Uterus (tissue), 4 donors: ENCODE measurements around the gene GRM8. TPM values are rescaled to one million over a fixed set of nuclear protein-coding genes. Genes with fewer than 3 reads are reported as not detected.
"Not testable (repeated sequence)": the region's sequence is repeated elsewhere in the genome, so short reads cannot be mapped to it uniquely, and the experiment has no call there.

ENCODE experiments used
- DNase-seq, 2 donors: peaks; one replicate each; pipeline ENCODE4 v3.0.0-alpha.2; 2019 to 2020
- H3K27ac ChIP-seq, 2 donors: fragments of 200-600 bp; sonication (generic); 1 replicate in 1 of 2; 2 replicates in 1 of 2; pipeline ENCODE4 v1.5.1; 2016 to 2018
- H3K27me3 ChIP-seq, 2 donors: fragments of 200-600 bp; sonication (generic); one replicate each; pipeline ENCODE4 v1.5.1; 2018 to 2019; ENCODE audit warnings: control low read depth in 1 of 2
- H3K36me3 ChIP-seq, 2 donors: fragments of 200-600 bp; sonication (generic); one replicate each; pipeline ENCODE4 v1.5.1; 2019; ENCODE audit warnings: control low read depth in 1 of 2
- H3K4me1 ChIP-seq, 2 donors: fragments of 200-600 bp; sonication (generic); one replicate each; pipeline ENCODE4 v1.5.1; 2018 to 2019; ENCODE audit warnings: control low read depth in 1 of 2
- H3K4me3 ChIP-seq, 2 donors: fragments of 200-600 bp; sonication (generic); 1 replicate in 1 of 2; 2 replicates in 1 of 2; pipeline ENCODE4 v1.5.1; 2018 to 2019; ENCODE audit warnings: mild to moderate bottlenecking in 1 of 2
- H3K9me3 ChIP-seq, 2 donors: fragments of 200-600 bp; sonication (generic); one replicate each; pipeline ENCODE4 v1.5.1; 2019; ENCODE audit warnings: control low read depth in 1 of 2
- POLR2A ChIP-seq, 2 donors: fragments of 450-650 bp; IDR thresholded peaks; one replicate each; pipeline ENCODE4 v1.6.1; 2016; ENCODE audit warnings: antibody characterized with exemption in 2 of 2, mild to moderate bottlenecking in 1 of 2, moderate library complexity in 1 of 2
- intact Hi-C: fragments of 100-400 bp; cut with DNase I; formaldehyde crosslinking; loops from one replicate; pipeline ENCODE4 v1.15.1; 2023; ENCODE audit warnings: low total_unique reads
- total RNA-seq, 4 donors: library from RNA; depleted of rRNA in 3 of 4; stranded (reverse); fragments of >200 nt in 3 of 4; gene quantifications; one replicate each; pipeline versions ENCODE4 v1.1.0 to v1.2.4, GENCODE V29; 2014 to 2023
- TF ChIP-seq, protein P1 (sequence below), 4 experiments: fragments of 200-600 bp in 2 of 4; fragments of 450-650 bp in 2 of 4; sonication (generic) in 2 of 4; IDR thresholded peaks; one replicate each; pipeline ENCODE4 v1.5.1; 2016 to 2019; ENCODE audit warnings: antibody characterized with exemption in 4 of 4, mild to moderate bottlenecking in 2 of 4, moderate library complexity in 1 of 4
- donor health status: DM: yes; HTN: yes; CAD: no.

GRM8 gene
- total RNA-seq, 4 donors from 2014 or later = 3.9 TPM; not detected in 3

DNA sequence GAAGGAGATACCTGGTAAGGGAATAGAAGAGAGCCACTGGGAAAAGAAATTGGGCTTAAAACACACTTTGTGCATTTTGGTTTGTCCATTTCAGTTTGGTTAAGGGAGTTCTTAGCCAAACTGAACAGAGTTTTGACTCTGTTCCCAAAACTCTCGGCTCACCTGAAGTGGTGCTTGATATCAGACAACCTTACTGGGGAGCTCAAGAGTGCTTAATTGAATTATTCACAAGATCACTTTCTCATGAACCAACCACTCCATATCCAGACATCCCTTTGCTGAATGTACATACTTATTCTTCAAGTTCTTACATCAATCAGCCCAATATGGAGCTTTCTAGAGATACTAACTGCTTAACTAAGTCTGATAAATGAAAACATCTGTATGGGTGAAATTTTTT, 413.1 kb downstream of the GRM8 start:
- Histone ChIP-seq H3K36me3 (no peaks in the 10 kb centered on the region), H3K27ac (no peak overlapping the region), H3K9me3 (no peaks in the 10 kb centered on the region), H3K4me3 (no peak overlapping the region), H3K27me3 (no peaks in the 10 kb centered on the region), H3K4me1 (no peaks in the 10 kb centered on the region)
- TF ChIP-seq, protein P1, sequence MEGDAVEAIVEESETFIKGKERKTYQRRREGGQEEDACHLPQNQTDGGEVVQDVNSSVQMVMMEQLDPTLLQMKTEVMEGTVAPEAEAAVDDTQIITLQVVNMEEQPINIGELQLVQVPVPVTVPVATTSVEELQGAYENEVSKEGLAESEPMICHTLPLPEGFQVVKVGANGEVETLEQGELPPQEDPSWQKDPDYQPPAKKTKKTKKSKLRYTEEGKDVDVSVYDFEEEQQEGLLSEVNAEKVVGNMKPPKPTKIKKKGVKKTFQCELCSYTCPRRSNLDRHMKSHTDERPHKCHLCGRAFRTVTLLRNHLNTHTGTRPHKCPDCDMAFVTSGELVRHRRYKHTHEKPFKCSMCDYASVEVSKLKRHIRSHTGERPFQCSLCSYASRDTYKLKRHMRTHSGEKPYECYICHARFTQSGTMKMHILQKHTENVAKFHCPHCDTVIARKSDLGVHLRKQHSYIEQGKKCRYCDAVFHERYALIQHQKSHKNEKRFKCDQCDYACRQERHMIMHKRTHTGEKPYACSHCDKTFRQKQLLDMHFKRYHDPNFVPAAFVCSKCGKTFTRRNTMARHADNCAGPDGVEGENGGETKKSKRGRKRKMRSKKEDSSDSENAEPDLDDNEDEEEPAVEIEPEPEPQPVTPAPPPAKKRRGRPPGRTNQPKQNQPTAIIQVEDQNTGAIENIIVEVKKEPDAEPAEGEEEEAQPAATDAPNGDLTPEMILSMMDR (IDR thresholded peaks at IDR 0.05) = no peak
- no peak for TF ChIP-seq POLR2A (IDR thresholded peaks at IDR 0.05)
- no peak for DNase-seq
- intact Hi-C loops = no loop called here

DNA sequence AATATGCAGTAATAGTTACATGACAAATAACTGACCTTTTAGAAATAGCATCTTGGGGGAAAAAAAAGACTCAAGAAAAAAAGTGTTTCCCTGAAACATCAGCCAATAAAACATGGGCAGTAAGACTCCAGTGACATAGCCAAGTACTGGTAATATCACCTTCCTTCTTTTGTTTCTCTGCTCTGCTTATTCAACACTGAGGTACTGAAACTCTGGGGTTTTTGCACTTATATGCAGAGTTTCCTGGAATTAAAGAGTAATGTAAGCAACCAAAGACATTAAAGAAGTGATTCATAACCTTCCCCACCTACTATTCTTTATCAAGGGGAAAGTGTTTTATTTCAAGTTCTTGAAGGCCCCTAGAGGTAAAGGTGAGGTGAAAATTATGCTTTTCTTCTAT, 414.5 kb downstream of the GRM8 start:
- no peaks in the 10 kb centered on the region for H3K27me3 ChIP-seq
- H3K27ac ChIP-seq = no peak overlapping the region
- H3K4me1 ChIP-seq = no peaks in the 10 kb centered on the region
- intact Hi-C loops = no loop called here
- no peaks in the 10 kb centered on the region for H3K36me3 ChIP-seq
- DNase-seq = no peak
- TF ChIP-seq POLR2A (IDR thresholded peaks at IDR 0.05) = no peak
- TF ChIP-seq, protein P1 (IDR thresholded peaks at IDR 0.05) = no peak
- H3K9me3 ChIP-seq = no peaks in the 10 kb centered on the region
- no peak overlapping the region for H3K4me3 ChIP-seq

DNA sequence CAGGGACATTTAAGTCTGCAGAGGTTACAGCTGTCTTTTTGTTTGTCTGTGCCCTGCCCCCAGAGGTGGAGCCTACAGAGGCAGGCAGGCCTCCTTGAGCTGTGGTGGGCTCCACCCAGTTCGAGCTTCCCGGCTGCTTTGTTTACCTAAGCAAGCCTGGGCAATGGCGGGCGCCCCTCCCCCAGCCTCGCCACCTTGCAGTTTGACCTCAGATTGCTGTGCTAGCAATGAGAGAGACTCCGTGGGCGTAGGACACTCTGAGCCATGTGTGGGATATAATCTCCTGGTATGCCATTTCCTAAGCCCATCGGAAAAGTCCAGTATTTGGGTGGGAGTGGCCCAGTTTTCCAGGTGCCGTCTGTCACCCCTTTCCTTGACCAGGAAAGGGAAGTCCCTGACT, 421.5 kb downstream of the GRM8 start:
- intact Hi-C loops, H3K36me3 ChIP-seq, H3K9me3 ChIP-seq, DNase-seq, H3K4me3 ChIP-seq, H3K4me1 ChIP-seq, H3K27me3 ChIP-seq, H3K27ac ChIP-seq: not testable (repeated sequence)

DNA sequence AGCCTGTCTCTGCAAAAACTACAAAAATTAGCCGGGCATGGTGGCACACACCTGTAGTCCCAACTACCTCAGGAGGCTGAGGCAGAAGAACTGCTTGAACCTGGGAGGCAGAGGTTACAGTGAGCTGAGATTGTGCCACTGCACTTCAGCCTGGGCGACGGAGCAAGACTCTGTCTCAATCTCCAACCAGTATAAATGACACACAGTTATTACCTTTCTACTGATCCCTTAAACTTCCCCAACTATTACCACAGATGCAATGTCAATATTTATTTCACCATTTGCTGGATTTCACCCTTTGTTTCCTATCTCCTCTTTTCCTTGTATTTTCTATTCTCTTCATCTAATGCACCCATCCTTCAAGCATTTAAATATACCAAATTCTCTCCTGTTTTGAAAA, 431.8 kb downstream of the GRM8 start:
- DNase-seq = no peak
- no peaks in the 10 kb centered on the region for H3K27me3 ChIP-seq
- intact Hi-C loops = no loop called here
- no peaks in the 10 kb centered on the region for H3K36me3 ChIP-seq
- no peak overlapping the region for H3K4me3 ChIP-seq
- H3K4me1 ChIP-seq = no peaks in the 10 kb centered on the region
- H3K9me3 ChIP-seq = no peaks in the 10 kb centered on the region
- TF ChIP-seq POLR2A (IDR thresholded peaks at IDR 0.05) = no peak
- TF ChIP-seq, protein P1 (IDR thresholded peaks at IDR 0.05) = no peak
- no peak overlapping the region for H3K27ac ChIP-seq

DNA sequence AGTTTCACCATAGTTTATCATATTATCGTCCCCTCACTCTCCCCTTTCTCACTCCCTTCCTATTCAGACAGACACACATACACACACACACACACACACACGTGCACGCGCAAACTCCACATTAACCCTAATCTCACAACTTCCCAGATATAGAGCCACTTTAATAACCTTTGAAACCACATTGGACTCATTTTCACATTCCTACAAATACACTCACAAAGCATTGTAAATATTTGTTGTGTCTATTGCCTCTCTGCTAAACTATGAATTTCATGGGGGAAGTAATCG, 433.6 kb downstream of the GRM8 start:
- no peak overlapping the region for H3K27ac ChIP-seq
- H3K36me3 ChIP-seq = no peaks in the 10 kb centered on the region
- no peak overlapping the region for H3K4me3 ChIP-seq
- H3K27me3 ChIP-seq = no peaks in the 10 kb centered on the region
- DNase-seq = no peak
- H3K4me1 ChIP-seq = no peaks in the 10 kb centered on the region
- TF ChIP-seq POLR2A (IDR thresholded peaks at IDR 0.05) = no peak
- TF ChIP-seq, protein P1 (IDR thresholded peaks at IDR 0.05) = no peak
- H3K9me3 ChIP-seq = no peaks in the 10 kb centered on the region
- intact Hi-C loops = no loop called here

DNA sequence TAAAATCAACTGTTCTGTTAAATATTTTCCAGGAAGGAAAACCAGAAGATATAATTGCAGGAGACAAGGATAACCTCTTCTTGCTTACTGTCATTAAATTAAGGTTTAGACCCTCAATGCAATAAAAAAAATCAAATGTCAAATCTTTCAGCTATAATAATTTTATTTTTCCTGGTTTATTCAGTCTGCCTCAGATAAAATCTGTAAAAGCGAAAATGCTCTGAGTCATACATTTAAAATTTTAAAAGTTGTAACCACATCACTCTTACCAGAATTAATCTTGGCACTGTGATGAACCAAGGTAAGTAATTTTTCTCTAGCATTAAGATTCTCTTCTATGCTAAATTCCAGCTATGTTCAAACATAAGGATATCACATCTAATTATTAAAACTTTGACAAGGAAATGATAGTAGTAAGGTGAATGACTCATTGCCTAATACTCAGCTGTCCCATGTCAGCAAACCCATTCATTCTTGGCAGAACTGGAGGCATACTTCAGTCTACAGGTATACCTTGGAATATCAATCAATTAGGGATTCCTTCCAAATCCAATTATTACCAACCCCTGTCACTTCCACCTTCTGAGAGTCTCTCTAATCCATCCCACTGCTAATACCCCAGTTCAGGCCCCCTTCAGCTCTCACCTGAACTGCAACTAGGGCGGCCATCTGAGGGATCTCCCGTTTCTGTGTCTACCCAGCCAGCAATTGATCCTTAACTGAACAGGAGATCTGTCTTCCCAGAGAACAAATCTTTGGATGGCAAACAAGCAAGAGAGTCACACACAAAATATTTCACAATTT, 434.1 kb downstream of the GRM8 start:
- TF ChIP-seq, protein P1 (IDR thresholded peaks at IDR 0.05) = no peak
- TF ChIP-seq POLR2A (IDR thresholded peaks at IDR 0.05) = no peak
- H3K4me3 ChIP-seq = no peak overlapping the region
- intact Hi-C loops = no loop called here
- H3K4me1 ChIP-seq = no peaks in the 10 kb centered on the region
- H3K36me3 ChIP-seq = no peaks in the 10 kb centered on the region
- H3K9me3 ChIP-seq = no peaks in the 10 kb centered on the region
- no peaks in the 10 kb centered on the region for H3K27me3 ChIP-seq
- no peak overlapping the region for H3K27ac ChIP-seq
- DNase-seq = no peak
